H1 (cell line): ENCODE data around the gene NEBL. TPM values are rescaled to one million over a fixed set of nuclear protein-coding genes. Genes with fewer than 3 reads are reported as not detected.

Source experiments
- CTCF ChIA-PET: fragments of 300-600 bp; sonication (Branson Sonifier 250); formaldehyde crosslinking; loops from one replicate; lab custom pipeline; 2021; ENCODE audit not compliant: partially characterized antibody; lab: Charles Lee
- POLR2A ChIA-PET: fragments of 300-600 bp; sonication (Branson Sonifier 250); formaldehyde crosslinking; loops from one replicate; lab custom pipeline; 2021; ENCODE audit warnings: inconsistent platforms; ENCODE audit not compliant: partially characterized antibody; lab: Charles Lee
- DNase-seq, 2 experiments: peaks; one replicate each; pipeline versions ENCODE4 v3.0.0 to v3.0.0-alpha.2; 2010 to 2022; ENCODE audit warnings: low spot score in 2 of 2, low read depth in 1 of 2, mixed read lengths in 1 of 2
- FAIRE-seq: peaks from 2 replicates; lab custom pipeline; 2011; peaks lifted over from hg19 to GRCh38; lab: Jason Lieb, UNC
- H2AFZ ChIP-seq: 2 replicates; pipeline ENCODE4 v1.8.1; 2012; ENCODE audit warnings: low read length, inconsistent platforms
- H2AK5ac ChIP-seq: 2 replicates; pipeline ENCODE4 v1.6.1; 2013; ENCODE audit warnings: low read depth, low read length
- H2BK120ac ChIP-seq: replicated peaks from 2 replicates; pipeline ENCODE3; 2013; ENCODE audit warnings: low read depth, low read length, inconsistent platforms
- H2BK12ac ChIP-seq: 2 replicates; pipeline ENCODE4 v1.6.1; 2013; ENCODE audit warnings: low read depth, low read length
- H2BK15ac ChIP-seq: 2 replicates; pipeline ENCODE4 v1.6.1; 2013; ENCODE audit warnings: low read length
- H2BK20ac ChIP-seq: 2 replicates; pipeline ENCODE4 v1.6.1; 2013; ENCODE audit warnings: low read length
- H2BK5ac ChIP-seq: 2 replicates; pipeline ENCODE4 v1.6.1; 2013; ENCODE audit warnings: low read depth, low read length
- H3K14ac ChIP-seq: 2 replicates; pipeline ENCODE4 v1.6.1; 2013; ENCODE audit warnings: inconsistent platforms; ENCODE audit not compliant: insufficient read length
- H3K18ac ChIP-seq: 2 replicates; pipeline ENCODE4 v1.6.1; 2013; ENCODE audit warnings: low read length; ENCODE audit errors: extremely low read depth
- H3K23ac ChIP-seq: 2 replicates; pipeline ENCODE4 v1.6.1; 2013; ENCODE audit warnings: inconsistent platforms; ENCODE audit not compliant: insufficient read length
- H3K23me2 ChIP-seq: 2 replicates; pipeline ENCODE4 v1.6.1; 2013; ENCODE audit warnings: low read depth, low read length
- H3K27ac ChIP-seq: 2 replicates; pipeline ENCODE4 v1.6.1; 2011; ENCODE audit warnings: low read depth, low read length, inconsistent platforms
- H3K27me3 ChIP-seq, 4 experiments: replicated peaks in 1 of 4; 1 replicate in 1 of 4; 2 replicates in 3 of 4; pipeline versions ENCODE4 v1.6.1 to v1.8.1; 2011 to 2013; ENCODE audit warnings: low read length in 3 of 4, mild to moderate bottlenecking in 3 of 4, inconsistent platforms in 2 of 4, mixed read lengths in 2 of 4, moderate library complexity in 1 of 4; ENCODE audit not compliant: control insufficient read depth in 3 of 4, insufficient read depth in 3 of 4; ENCODE audit errors: extremely low read depth in 1 of 4
- H3K36me3 ChIP-seq, 4 experiments: 2 replicates each; pipeline versions ENCODE4 v1.6.1 to v1.8.1; 2011 to 2013; ENCODE audit warnings: mild to moderate bottlenecking in 4 of 4, low read length in 3 of 4, moderate library complexity in 2 of 4, control low read depth in 1 of 4, inconsistent platforms in 1 of 4; ENCODE audit not compliant: insufficient read depth in 4 of 4, control insufficient read depth in 2 of 4
- H3K4ac ChIP-seq: replicated peaks from 2 replicates; pipeline ENCODE3; 2013; ENCODE audit warnings: low read length, low read depth, mixed read lengths, inconsistent platforms; ENCODE audit not compliant: insufficient read length
- H3K4me1 ChIP-seq, 4 experiments: replicated peaks in 1 of 4; 1 replicate in 1 of 4; 2 replicates in 3 of 4; pipeline versions ENCODE4 v1.6.1 to v1.8.1; 2011 to 2013; ENCODE audit warnings: low read length in 3 of 4, inconsistent platforms in 2 of 4, mixed read lengths in 1 of 4; ENCODE audit not compliant: insufficient read depth in 4 of 4, control insufficient read depth in 3 of 4
- H3K4me2 ChIP-seq, 2 experiments: 2 replicates each; pipeline versions ENCODE4 v1.6.1 to v1.8.1; 2011 to 2013; ENCODE audit warnings: low read depth in 2 of 2, low read length in 2 of 2, control low read depth in 1 of 2, inconsistent platforms in 1 of 2, mild to moderate bottlenecking in 1 of 2; ENCODE audit not compliant: insufficient read depth in 1 of 2
- H3K4me3 ChIP-seq, 4 experiments: fragments of 200-600, 300-600 bp in 1 of 4; sonication (generic), shearing (Covaris generic), sonication (Bioruptor Twin) in 1 of 4; 2 replicates each; pipeline versions ENCODE4 v1.5.1 to v1.8.1; 2011 to 2016; ENCODE audit warnings: low read length in 4 of 4, low read depth in 3 of 4, control low read depth in 2 of 4, inconsistent platforms in 2 of 4, mild to moderate bottlenecking in 2 of 4, mixed read lengths in 1 of 4, moderate library complexity in 1 of 4; ENCODE audit not compliant: insufficient read depth in 2 of 4; ENCODE audit errors: extremely low read depth in 1 of 4
- H3K56ac ChIP-seq: replicated peaks from 2 replicates; pipeline ENCODE3; 2013; ENCODE audit warnings: low read depth, mild to moderate bottlenecking, mixed read lengths, low read length, inconsistent platforms; ENCODE audit not compliant: insufficient read length
- H3K79me1 ChIP-seq: 2 replicates; pipeline ENCODE4 v1.6.1; 2013; ENCODE audit warnings: low read depth, low read length, control low read depth
- H3K79me2 ChIP-seq, 2 experiments: 2 replicates each; pipeline versions ENCODE4 v1.6.1 to v1.8.1; 2012 to 2013; ENCODE audit warnings: low read length in 2 of 2, mild to moderate bottlenecking in 2 of 2, inconsistent platforms in 1 of 2; ENCODE audit not compliant: insufficient read depth in 2 of 2, control insufficient read depth in 1 of 2
- H3K9ac ChIP-seq, 4 experiments: replicated peaks in 1 of 4; 1 replicate in 1 of 4; 2 replicates in 3 of 4; pipeline versions ENCODE4 v1.6.1 to v1.8.1; 2011 to 2013; ENCODE audit warnings: low read depth in 3 of 4, low read length in 3 of 4, control low read depth in 2 of 4, mild to moderate bottlenecking in 2 of 4, moderate library complexity in 2 of 4, inconsistent platforms in 1 of 4; ENCODE audit errors: extremely low read depth in 1 of 4
- H3K9me3 ChIP-seq, 2 experiments: 2 replicates each; pipeline versions ENCODE4 v1.6.1 to v1.8.1; 2012 to 2013; ENCODE audit warnings: mild to moderate bottlenecking in 2 of 2, moderate library complexity in 2 of 2, control low read depth in 1 of 2, inconsistent platforms in 1 of 2, low read depth in 1 of 2, low read length in 1 of 2, mixed read lengths in 1 of 2; ENCODE audit not compliant: insufficient read depth in 2 of 2
- H4K20me1 ChIP-seq, 2 experiments: replicated peaks in 1 of 2; 2 replicates each; pipeline versions ENCODE3 to v1.8.1; 2011 to 2013; ENCODE audit warnings: inconsistent platforms in 2 of 2, low read length in 2 of 2, mild to moderate bottlenecking in 1 of 2; ENCODE audit not compliant: insufficient read depth in 2 of 2, control insufficient read depth in 1 of 2
- H4K5ac ChIP-seq: 2 replicates; pipeline ENCODE4 v1.6.1; 2013; ENCODE audit warnings: low read length, low read depth, mixed read lengths, inconsistent platforms; ENCODE audit not compliant: insufficient read length
- H4K8ac ChIP-seq: 2 replicates; pipeline ENCODE4 v1.8.0; 2013; ENCODE audit warnings: mild to moderate bottlenecking, moderate library complexity, low read length, inconsistent platforms; ENCODE audit not compliant: insufficient read depth; ENCODE audit errors: extremely low read depth
- H4K91ac ChIP-seq: replicated peaks from 2 replicates; pipeline ENCODE3; 2013; ENCODE audit warnings: low read length, mixed read lengths, inconsistent platforms; ENCODE audit not compliant: insufficient read length
- CBX5 ChIP-seq: fragments of 300-800, 300-1000 bp; sonication (generic); IDR thresholded peaks from 2 replicates; pipeline ENCODE4 v1.7.1; 2016; ENCODE audit warnings: antibody characterized with exemption, low read length, low read depth
- CBX8 ChIP-seq: fragments of 300-800, 300-1000 bp; sonication (generic); IDR thresholded peaks from 2 replicates; pipeline ENCODE4 v1.7.1; 2016; ENCODE audit warnings: low read depth, low read length, borderline replicate concordance
- EP300 ChIP-seq, 2 experiments: IDR thresholded peaks; 1 replicate in 1 of 2; 2 replicates in 1 of 2; pipeline ENCODE4 v1.6.1; 2011 to 2012; ENCODE audit warnings: low read depth in 2 of 2, low read length in 2 of 2, mild to moderate bottlenecking in 2 of 2, borderline replicate concordance in 1 of 2, inconsistent platforms in 1 of 2, moderate library complexity in 1 of 2
- EZH2 ChIP-seq: fragments of 200-600 bp; sonication (generic); IDR thresholded peaks from 2 replicates; pipeline ENCODE4 v1.7.1; 2012; ENCODE audit warnings: low read depth, mild to moderate bottlenecking, moderate library complexity, low read length, inconsistent platforms; ENCODE audit not compliant: severe bottlenecking
- HDAC2 ChIP-seq, 2 experiments: fragments of 300-600 bp in 1 of 2; sonication (generic) in 1 of 2; IDR thresholded peaks; 2 replicates each; pipeline ENCODE4 v1.6.1; 2011 to 2012; ENCODE audit warnings: low read depth in 2 of 2, low read length in 2 of 2, mild to moderate bottlenecking in 2 of 2, moderate library complexity in 2 of 2, borderline replicate concordance in 1 of 2, inconsistent platforms in 1 of 2
- RNF2 ChIP-seq: fragments of 200-900, 300-1000 bp; sonication (generic); IDR thresholded peaks from 2 replicates; pipeline ENCODE4 v1.7.1; 2016; ENCODE audit warnings: borderline replicate concordance, low read depth, mild to moderate bottlenecking, antibody characterized with exemption, low read length; ENCODE audit not compliant: poor library complexity, severe bottlenecking; ENCODE audit errors: missing control alignments
- RXRA ChIP-seq: IDR thresholded peaks from 2 replicates; pipeline ENCODE4 v1.6.1; 2011; ENCODE audit warnings: low read depth, mild to moderate bottlenecking, low read length, moderate library complexity; ENCODE audit not compliant: insufficient read depth
- SIX5 ChIP-seq: IDR thresholded peaks from 2 replicates; pipeline ENCODE4 v1.6.1; 2011; ENCODE audit warnings: mild to moderate bottlenecking, low read depth, low read length
- SP1 ChIP-seq: IDR thresholded peaks from 2 replicates; pipeline ENCODE4 v1.6.1; 2011; ENCODE audit warnings: low read depth, low read length
- SUZ12 ChIP-seq: fragments of 200-600 bp; sonication (generic); IDR thresholded peaks from 2 replicates; pipeline ENCODE4 v1.6.1; 2012; ENCODE audit warnings: mild to moderate bottlenecking, inconsistent platforms, low read length, moderate library complexity, mixed read lengths
- WGBS, 2 experiments: shearing (Covaris generic) in 1 of 2; methylation state at CpG; one replicate each; pipeline versions ENCODE4 v1.1.6 to v1.1.7; 2013 to 2015; ENCODE audit warnings: low lambda C conversion rate in 2 of 2, mixed read lengths in 2 of 2, inconsistent platforms in 1 of 2, low coverage in 1 of 2, missing lambda C conversion rate in 1 of 2; ENCODE audit not compliant: insufficient replicate concordance in 2 of 2, insufficient coverage in 1 of 2, insufficient read length in 1 of 2; ENCODE audit errors: extremely low coverage in 1 of 2, missing lambda C conversion rate in 1 of 2; 5-methylcytosine and 5-hydroxymethylcytosine counted together
- polyA plus RNA-seq, 7 experiments: library from polyadenylated mRNA; depleted of rRNA in 3 of 7; stranded (reverse) in 5 of 7; unstranded in 2 of 7; fragments of >200 nt in 5 of 7; fragments of 200-250 nt in 2 of 7; gene quantifications; 1 replicate in 5 of 7; 2 replicates in 1 of 7; 4 replicates in 1 of 7; pipeline versions ENCODE4 v1.2.1 to v1.2.3, GENCODE V29; 2011 to 2013; ENCODE audit warnings: missing spikeins in 2 of 7, mixed read lengths in 2 of 7
- total RNA-seq: library from RNA; stranded (reverse); fragmentation: NEBNext Ultra II Directional; extraction: Animal tissue kit (Norgen Biotek cat#: 25700); gene quantifications from 2 replicates; pipeline ENCODE4 v1.2.1, GENCODE V29; 2021
- TF ChIP-seq, protein P1 (sequence below), 3 experiments: IDR thresholded peaks; 1 replicate in 2 of 3; 2 replicates in 1 of 3; pipeline versions ENCODE4 v1.5.1 to v1.6.1; 2011; ENCODE audit warnings: low read length in 3 of 3, mild to moderate bottlenecking in 3 of 3, inconsistent platforms in 2 of 3, low read depth in 1 of 3, moderate library complexity in 1 of 3; ENCODE audit not compliant: insufficient read depth in 1 of 3; ENCODE audit errors: control extremely low read depth in 1 of 3

The NEBL gene
- total and polyA plus RNA-seq, 2 of the 8 experiments (the other 6 are each of a cell fraction or from before 2014, with no cell fraction given) = 7.5 to 10.5 TPM

DNA sequence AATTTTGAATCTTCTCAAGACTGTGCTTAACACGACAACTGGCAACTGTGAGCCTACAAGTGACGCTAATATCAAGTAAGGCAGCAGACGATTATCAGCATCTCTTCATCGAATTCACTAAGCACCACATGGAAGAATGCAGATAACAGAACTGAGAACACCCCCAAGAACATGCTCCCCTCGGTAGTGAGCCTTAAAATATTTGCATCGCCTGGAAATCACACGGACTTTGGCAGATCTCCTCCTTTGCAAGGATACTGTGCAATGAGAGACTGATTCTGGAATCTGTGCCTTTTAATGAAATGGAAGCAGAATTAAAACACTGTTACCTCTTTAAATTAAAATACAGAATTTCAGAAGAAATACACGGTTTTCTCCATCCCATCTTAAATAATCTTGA lies 38.2 kb upstream of the NEBL start:
- DNase-seq (no peak), FAIRE-seq (no peak)
- Histone ChIP-seq H3K36me3 (no peaks in the 10 kb centered on the region; a peak in 1 of 8 replicates), H3K23me2 (no peaks in the 10 kb centered on the region), H3K56ac (no peak overlapping the region), H3K9ac (no peak overlapping the region), H3K79me2 (no peaks in the 10 kb centered on the region), H3K79me1 (no peaks in the 10 kb centered on the region), H4K91ac (no peak overlapping the region), H3K4me1 (no peaks in the 10 kb centered on the region), H3K27ac (no peak overlapping the region), H2BK12ac (no peak overlapping the region), H3K14ac (no peak overlapping the region), H2BK5ac (no peak overlapping the region), H4K20me1 (no peaks in the 10 kb centered on the region), H4K8ac (no peak overlapping the region), H3K9me3 (peaks cover 3 to 20% of the 10 kb centered on the region in 2 experiments), H2BK15ac (no peak overlapping the region), H3K4ac (no peak overlapping the region), H3K4me3 (no peak overlapping the region), H2AK5ac (no peak overlapping the region), H4K5ac (no peak overlapping the region), H3K4me2 (no peak overlapping the region), H2AFZ (no peak overlapping the region), H3K23ac (no peak overlapping the region), H3K27me3 (no peaks in the 10 kb centered on the region), H2BK20ac (no peak overlapping the region), H2BK120ac (no peak overlapping the region), H3K18ac (no peak overlapping the region)
- 89% methylated on average over 8 of the region's 8 CpGs; no CpG with 5 or more reads in 1 of the 2 experiments for WGBS, 2 experiments
- CTCF ChIA-PET = no interaction called here
- POLR2A ChIA-PET = no interaction called here
- TF ChIP-seq SUZ12 = no peak
- TF ChIP-seq, protein P1, sequence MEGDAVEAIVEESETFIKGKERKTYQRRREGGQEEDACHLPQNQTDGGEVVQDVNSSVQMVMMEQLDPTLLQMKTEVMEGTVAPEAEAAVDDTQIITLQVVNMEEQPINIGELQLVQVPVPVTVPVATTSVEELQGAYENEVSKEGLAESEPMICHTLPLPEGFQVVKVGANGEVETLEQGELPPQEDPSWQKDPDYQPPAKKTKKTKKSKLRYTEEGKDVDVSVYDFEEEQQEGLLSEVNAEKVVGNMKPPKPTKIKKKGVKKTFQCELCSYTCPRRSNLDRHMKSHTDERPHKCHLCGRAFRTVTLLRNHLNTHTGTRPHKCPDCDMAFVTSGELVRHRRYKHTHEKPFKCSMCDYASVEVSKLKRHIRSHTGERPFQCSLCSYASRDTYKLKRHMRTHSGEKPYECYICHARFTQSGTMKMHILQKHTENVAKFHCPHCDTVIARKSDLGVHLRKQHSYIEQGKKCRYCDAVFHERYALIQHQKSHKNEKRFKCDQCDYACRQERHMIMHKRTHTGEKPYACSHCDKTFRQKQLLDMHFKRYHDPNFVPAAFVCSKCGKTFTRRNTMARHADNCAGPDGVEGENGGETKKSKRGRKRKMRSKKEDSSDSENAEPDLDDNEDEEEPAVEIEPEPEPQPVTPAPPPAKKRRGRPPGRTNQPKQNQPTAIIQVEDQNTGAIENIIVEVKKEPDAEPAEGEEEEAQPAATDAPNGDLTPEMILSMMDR (IDR thresholded peaks at IDR 0.05; ENCODE audit: control extremely low read depth in 1 of 3, insufficient read depth in 1 of 3, low read depth in 1 of 3, low read length in 3 of 3) = no peak
- TF ChIP-seq EZH2 = no peak
- TF ChIP-seq RNF2 = no peak
- no peak for TF ChIP-seq EP300 (IDR thresholded peaks at IDR 0.05; ENCODE audit: borderline replicate concordance in 1 of 2, low read depth in 2 of 2, low read length in 2 of 2)
- no peak for TF ChIP-seq RXRA
- no peak for TF ChIP-seq HDAC2 (IDR thresholded peaks at IDR 0.05; ENCODE audit: borderline replicate concordance in 1 of 2, low read depth in 2 of 2, low read length in 2 of 2)
- TF ChIP-seq CBX8 = no peak
- no peak for TF ChIP-seq SP1
- TF ChIP-seq CBX5 = no peak
- no peak for TF ChIP-seq SIX5
